A549 treated with CpdA at 1 μM for 4 hours (cell line): ENCODE results near the gene SASS6. TPM values are rescaled to one million over a fixed set of nuclear protein-coding genes. Genes with fewer than 3 reads are reported as not detected.

ENCODE experiments used
- total RNA-seq: library from RNA; stranded (reverse); fragments of 200-300 nt; extraction: Qiagen RNA extraction; gene quantifications from 5 replicates; pipeline ENCODE4 v1.2.3, GENCODE V29; 2022; ENCODE audit warnings: low read depth

SASS6 gene
- 3.9 to 4.5 TPM (median 4.3 TPM) in 5 replicates for total RNA-seq

GRCh38 chr1:100132566-100133477 is at the start of gene SASS6, which contains the start of gene TRMT13:
SASS6 (minus strand) TSS chr1:100132930; CDS start chr1:100132814, 116 bp downstream.
TRMT13 (plus strand) TSS chr1:100133163; CDS start chr1:100133169, 6 bp downstream.

GRCh38 chr1:100178091-100178490 is 45.4 kb upstream of the SASS6 start, which contains the start of gene LRRC39:
LRRC39 (minus strand) TSS chr1:100178256; CDS start chr1:100168516, 9,740 bp downstream.

Other genes with a start within 250 kb of the SASS6 start
- gene SLC35A3, start 162.9 kb downstream of the SASS6 start, total RNA-seq = 6.6 to 10.1 TPM (median 7.3 TPM) in 5 replicates
- 6.1 to 9.8 TPM (median 6.9 TPM) in 5 replicates for gene TRMT13, start 233 bp upstream of the SASS6 start, total RNA-seq
- gene LRRC39, start 45.3 kb upstream of the SASS6 start, total RNA-seq = 0.09 to 0.15 TPM in 2 of 5 replicates, not detected in the others
- 3.2 to 4.6 TPM (median 4.2 TPM) in 5 replicates for gene DBT, start 116.9 kb upstream of the SASS6 start, total RNA-seq
- 21.3 to 22.4 TPM (median 22.0 TPM) in 5 replicates for gene RTCA, start 133.3 kb upstream of the SASS6 start, total RNA-seq
- gene CDC14A, start 219.6 kb upstream of the SASS6 start, total RNA-seq = 2.5 to 3.2 TPM (median 2.6 TPM) in 5 replicates